Mesothelial cell of epicardium (in vitro differentiated cells): ENCODE results near the gene LRFN5. TPM values are rescaled to one million over a fixed set of nuclear protein-coding genes. Genes with fewer than 3 reads are reported as not detected.
"Not testable (repeated sequence)": the region's sequence is repeated elsewhere in the genome, so short reads cannot be mapped to it uniquely, and the experiment has no call there.

ENCODE experiments used
- DNase-seq, 2 experiments: peaks; one replicate each; pipeline ENCODE4 v3.0.0; 2021; ENCODE audit warnings: low spot score in 2 of 2; ENCODE audit not compliant: unreplicated experiment in 2 of 2
- H3K27ac Mint-ChIP-seq: 2 replicates; pipeline ENCODE4 v1.8.0; 2021; ENCODE audit warnings: mixed read lengths
- H3K27me3 Mint-ChIP-seq: 2 replicates; pipeline ENCODE4 v1.8.0; 2021; ENCODE audit warnings: low read depth, mixed read lengths
- H3K36me3 Mint-ChIP-seq: 2 replicates; pipeline ENCODE4 v1.8.0; 2021; ENCODE audit warnings: mixed read lengths
- H3K4me1 Mint-ChIP-seq: 2 replicates; pipeline ENCODE4 v1.8.0; 2021; ENCODE audit warnings: mixed read lengths
- H3K4me3 Mint-ChIP-seq: 2 replicates; pipeline ENCODE4 v1.8.0; 2021; ENCODE audit warnings: mild to moderate bottlenecking, moderate library complexity, mixed read lengths
- H3K9me3 Mint-ChIP-seq: 2 replicates; pipeline ENCODE4 v1.8.0; 2021; ENCODE audit warnings: mixed read lengths
- CTCF ChIP-seq: fragments of 200-600 bp; sonication (generic); IDR thresholded peaks from one replicate; pipeline ENCODE4 v1.5.0; 2021; ENCODE audit warnings: antibody characterized with exemption; ENCODE audit not compliant: unreplicated experiment
- total RNA-seq: library from RNA; stranded (reverse); gene quantifications from 3 replicates; pipeline ENCODE4 v1.2.1, GENCODE V29; 2021

The LRFN5 gene
- total RNA-seq, 1 donor from 2014 or later, result 23.1 TPM

GRCh38 chr14:41597647-41598046, 9.0 kb upstream of the LRFN5 start:
- Mint-ChIP-seq H3K9me3 (peaks cover 9% of the 10 kb centered on the region), H3K36me3 (peaks cover 9% of the 10 kb centered on the region), H3K4me1 (peaks cover 21% of the 10 kb centered on the region), H3K27me3 (no peaks in the 10 kb centered on the region), H3K4me3 (no peak overlapping the region), H3K27ac (no peak overlapping the region)
- TF ChIP-seq CTCF, result no peak
- DNase-seq, result no peak

- H3K36me3 Mint-ChIP-seq, DNase-seq, H3K9me3 Mint-ChIP-seq, H3K27me3 Mint-ChIP-seq: not testable (repeated sequence)
- H3K27ac Mint-ChIP-seq, result peak overlapping the region; percentile 83
- H3K4me1 Mint-ChIP-seq, result peaks cover 33% of the 10 kb centered on the region
- H3K4me3 Mint-ChIP-seq, result peak overlapping the region; percentile 24
Observed at GRCh38 chr14:41599805-41600385, 6.8 kb upstream of the LRFN5 start.

- peak overlapping the region; percentile 85 for H3K4me3 Mint-ChIP-seq
- peak overlapping the region; percentile 94 for H3K27ac Mint-ChIP-seq
- H3K36me3 Mint-ChIP-seq, result peaks cover 2% of the 10 kb centered on the region
- no peaks in the 10 kb centered on the region for H3K9me3 Mint-ChIP-seq
- no peak for TF ChIP-seq CTCF
- DNase-seq, result peak; percentile 50 to 80
- H3K27me3 Mint-ChIP-seq, result peaks cover 25% of the 10 kb centered on the region
- peaks cover 54% of the 10 kb centered on the region for H3K4me1 Mint-ChIP-seq
Observed at GRCh38 chr14:41604721-41605531, 1.8 kb upstream of the LRFN5 start.

GRCh38 chr14:41605550-41606281, 960 bp upstream of the LRFN5 start:
- peak overlapping the region; percentile 85 for H3K4me3 Mint-ChIP-seq
- H3K9me3 Mint-ChIP-seq, result no peaks in the 10 kb centered on the region
- TF ChIP-seq CTCF, result no peak
- H3K4me1 Mint-ChIP-seq, result peaks cover 51% of the 10 kb centered on the region
- DNase-seq, result peak in 1 of 2 experiments; percentile 60
- peaks cover 26% of the 10 kb centered on the region for H3K27me3 Mint-ChIP-seq
- H3K36me3 Mint-ChIP-seq, result peaks cover under 1% of the 10 kb centered on the region
- peak overlapping the region; percentile 94 for H3K27ac Mint-ChIP-seq

- no peak for TF ChIP-seq CTCF
- peak overlapping the region; percentile 94 for H3K27ac Mint-ChIP-seq
- H3K27me3 Mint-ChIP-seq, result peaks cover 30% of the 10 kb centered on the region
- H3K9me3 Mint-ChIP-seq, result no peaks in the 10 kb centered on the region
- H3K4me1 Mint-ChIP-seq, result peaks cover 48% of the 10 kb centered on the region
- H3K36me3 Mint-ChIP-seq, result no peaks in the 10 kb centered on the region
- peak overlapping the region; percentile 85 for H3K4me3 Mint-ChIP-seq
- no peak for DNase-seq
Observed at GRCh38 chr14:41606282-41606531, 469 bp upstream of the LRFN5 start.

- no peak for TF ChIP-seq CTCF
- no peak for DNase-seq
- Mint-ChIP-seq H3K4me1 (peaks cover 49% of the 10 kb centered on the region), H3K36me3 (no peaks in the 10 kb centered on the region), H3K27me3 (peaks cover 33% of the 10 kb centered on the region), H3K27ac (peak overlapping the region; percentile 62), H3K9me3 (no peaks in the 10 kb centered on the region), H3K4me3 (peak overlapping the region; percentile 89)
Observed at GRCh38 chr14:41607304-41607775, 664 bp downstream of the LRFN5 start.
